ENCODE results near the gene TBC1D14. TPM values are rescaled to one million over a fixed set of nuclear protein-coding genes. Genes with fewer than 3 reads are reported as not detected.
"Not testable (repeated sequence)": the region's sequence is repeated elsewhere in the genome, so short reads cannot be mapped to it uniquely, and the experiment has no call there.

TBC1D14 gene
- total and polyA plus RNA-seq, 11 donors, result 9.8 to 51.0 (median 34.3) TPM

- TF ChIP-seq POLR2A (IDR thresholded peaks at IDR 0.05) (no peak), CTCF (IDR thresholded peaks at IDR 0.05) (no peak)
- no peak overlapping the region for H3K27ac ChIP-seq
- no peaks in the 10 kb centered on the region for H3K36me3 ChIP-seq
- peaks cover 0 to 10% (median 0%) of the 10 kb centered on the region in 12 donors for H3K4me1 ChIP-seq
- ATAC-seq, result peak in 2 of 4 donors; percentile 18 to 61
- intact Hi-C loops (cut with DNase I), result loop anchor here in 1 of 10 donors (10.0 kb wide), 2 partner anchors 102 to 172 kb away; partner anchors contain the start of gene TBC1D14
- peaks cover 0 to 12% (median 0%) of the 10 kb centered on the region in 12 donors for H3K9me3 ChIP-seq
- DNase-seq, result no peak
- H3K27me3 ChIP-seq, result no peaks in the 10 kb centered on the region
- H3K4me3 ChIP-seq, result no peak overlapping the region
- WGBS, 4 donors, result 59 to 67% (median 64%) methylated on average over 5 to 6 of the region's 6 CpGs
Measured at GRCh38 chr4:7076696-7077082, 167.1 kb downstream of the TBC1D14 start.

GRCh38 chr4:7077371-7077770, 167.7 kb downstream of the TBC1D14 start:
- no peak for DNase-seq
- no peak overlapping the region for H3K4me3 ChIP-seq
- no peak for ATAC-seq
- no peak overlapping the region for H3K27ac ChIP-seq
- H3K9me3 ChIP-seq, result peaks cover 0 to 12% (median 0%) of the 10 kb centered on the region in 12 donors
- no peaks in the 10 kb centered on the region for H3K36me3 ChIP-seq
- H3K27me3 ChIP-seq, result peaks cover 0 to under 1% (median 0%) of the 10 kb centered on the region in 9 donors
- 89 to 94% (median 92%) methylated on average over 12 of the region's 12 CpGs for whole genome bisulfite sequencing, 4 donors
- H3K4me1 ChIP-seq, result peaks cover 0 to 10% (median 0%) of the 10 kb centered on the region in 12 donors
- TF ChIP-seq CTCF (IDR thresholded peaks at IDR 0.05) (no peak), POLR2A (IDR thresholded peaks at IDR 0.05) (no peak)
- intact Hi-C loops (cut with DNase I), result loop anchor here in 1 of 10 donors (10.0 kb wide), 2 partner anchors 103 to 173 kb away; partner anchors contain the start of gene TBC1D14

GRCh38 chr4:7078025-7078424, 168.4 kb downstream of the TBC1D14 start:
- no peak for ATAC-seq
- no peak overlapping the region for H3K27ac ChIP-seq
- no peak for DNase-seq
- peaks cover 0 to 7% (median 0%) of the 10 kb centered on the region in 9 donors for H3K27me3 ChIP-seq
- H3K36me3 ChIP-seq, result no peaks in the 10 kb centered on the region
- TF ChIP-seq CTCF (IDR thresholded peaks at IDR 0.05) (no peak), POLR2A (IDR thresholded peaks at IDR 0.05) (no peak)
- intact Hi-C loops (cut with DNase I), result loop anchor here in 1 of 10 donors (10.0 kb wide), 2 partner anchors 103 to 173 kb away; partner anchors contain the start of gene TBC1D14
- H3K4me1 ChIP-seq, result peaks cover 0 to 10% (median 0%) of the 10 kb centered on the region in 12 donors
- WGBS, 4 donors, result 84 to 88% (median 87%) methylated on average over 5 of the region's 5 CpGs
- H3K4me3 ChIP-seq, result no peak overlapping the region
- H3K9me3 ChIP-seq, result peaks cover 0 to 12% (median 0%) of the 10 kb centered on the region in 12 donors

GRCh38 chr4:7079483-7079882, 169.9 kb downstream of the TBC1D14 start:
- Histone ChIP-seq H3K9me3 (peaks cover 0 to 12% (median 0%) of the 10 kb centered on the region in 12 donors), H3K4me1 (peaks cover 0 to 10% (median 0%) of the 10 kb centered on the region in 12 donors), H3K27me3 (peaks cover 0 to 17% (median 0%) of the 10 kb centered on the region in 9 donors)
- not testable (repeated sequence) for ATAC-seq, H3K36me3 ChIP-seq, DNase-seq, H3K4me3 ChIP-seq, H3K27ac ChIP-seq
- intact Hi-C loops (cut with DNase I), result loop anchor here in 1 of 10 donors (10.0 kb wide), 2 partner anchors 105 to 175 kb away; partner anchors contain the start of gene TBC1D14

GRCh38 chr4:7079909-7080308, 170.3 kb downstream of the TBC1D14 start:
- not testable (repeated sequence) for H3K36me3 ChIP-seq, H3K27ac ChIP-seq, H3K4me3 ChIP-seq, DNase-seq, ATAC-seq
- intact Hi-C loops (cut with DNase I), result loop anchor here in 2 of 10 donors (5.0 to 10.0 kb wide), 3 partner anchors 93 to 175 kb away; partner anchors contain the start of gene TBC1D14 (in 1 of the 2)
- Histone ChIP-seq H3K4me1 (peaks cover 0 to 10% (median 0%) of the 10 kb centered on the region in 12 donors), H3K9me3 (peaks cover 0 to 12% (median 0%) of the 10 kb centered on the region in 12 donors), H3K27me3 (peaks cover 0 to 21% (median 0%) of the 10 kb centered on the region in 9 donors)
- WGBS, 4 donors, result 84 to 89% (median 86%) methylated on average over 2 of the region's 2 CpGs

Other genes with a start within 250 kb of the TBC1D14 start
- 1 to 10 TPM in 3 of 9 donors, under 1 TPM in 4, not detected in 2; 0.62 to 4.1 (median 0.87) TPM for gene S100P, start 215.9 kb upstream of the TBC1D14 start, total RNA-seq
- gene S100P, start 215.9 kb upstream of the TBC1D14 start, polyA plus RNA-seq, result under 1 TPM; 0.19 to 0.46 TPM
- gene MRFAP1L1, start 200.0 kb upstream of the TBC1D14 start, total RNA-seq, result 10 to 100 TPM; 38.2 to 50.7 (median 41.3) TPM
- gene MRFAP1L1, start 200.0 kb upstream of the TBC1D14 start, polyA plus RNA-seq, result 10 to 100 TPM; 69.9 to 77.2 TPM
- gene BLOC1S4, start 193.7 kb upstream of the TBC1D14 start, total RNA-seq, result 10 to 100 TPM in 1 of 9 donors, 1 to 10 TPM in 8; 5.8 to 14.1 (median 7.8) TPM
- 1 to 10 TPM; 4.4 to 6.3 TPM for gene BLOC1S4, start 193.7 kb upstream of the TBC1D14 start, polyA plus RNA-seq
- gene KIAA0232, start 127.1 kb upstream of the TBC1D14 start, total RNA-seq, result 10 to 100 TPM; 57.3 to 78.4 (median 74.3) TPM
- 10 to 100 TPM; 20.0 to 32.7 TPM for gene KIAA0232, start 127.1 kb upstream of the TBC1D14 start, polyA plus RNA-seq
- 10 to 100 TPM; 24.5 to 40.2 (median 30.8) TPM for gene TADA2B, start 133.5 kb downstream of the TBC1D14 start, total RNA-seq
- 10 to 100 TPM; 15.3 to 31.9 TPM for gene TADA2B, start 133.5 kb downstream of the TBC1D14 start, polyA plus RNA-seq
- gene GRPEL1, start 158.2 kb downstream of the TBC1D14 start, total RNA-seq, result 10 to 100 TPM; 38.6 to 68.1 (median 55.4) TPM
- 10 to 100 TPM; 43.7 to 70.8 TPM for gene GRPEL1, start 158.2 kb downstream of the TBC1D14 start, polyA plus RNA-seq

Data from heart left ventricle (tissue), 16 donors.